Right atrium auricular region (tissue), 2 donors: ENCODE results near the gene NCOR2. TPM values are rescaled to one million over a fixed set of nuclear protein-coding genes. Genes with fewer than 3 reads are reported as not detected.

ENCODE experiments used
- DNase-seq: peaks from one replicate; pipeline ENCODE4 v3.0.0-alpha.2; 2019; ENCODE audit warnings: low spot score
- H3K27ac ChIP-seq, 2 donors: fragments of 200-600 bp; sonication (generic); 1 replicate in 1 of 2; 2 replicates in 1 of 2; pipeline ENCODE4 v1.5.1; 2016 to 2019
- H3K27me3 ChIP-seq, 2 donors: fragments of 200-600 bp; sonication (generic); one replicate each; pipeline versions ENCODE4 v1.5.1 to v1.6.0; 2017 to 2019
- H3K36me3 ChIP-seq: fragments of 200-600 bp; sonication (generic); one replicate; pipeline ENCODE4 v1.5.1; 2016
- H3K4me1 ChIP-seq, 2 donors: fragments of 200-600 bp; sonication (generic); one replicate each; pipeline versions ENCODE4 v1.5.1 to v1.6.0; 2017 to 2019
- H3K4me3 ChIP-seq, 2 donors: fragments of 200-600 bp; sonication (generic); 1 replicate in 1 of 2; 2 replicates in 1 of 2; pipeline ENCODE4 v1.5.1; 2017 to 2019; ENCODE audit warnings: mild to moderate bottlenecking in 1 of 2, moderate library complexity in 1 of 2
- H3K9me3 ChIP-seq, 2 donors: fragments of 200-600 bp; sonication (generic); one replicate each; pipeline ENCODE4 v1.5.1; 2019
- CTCF ChIP-seq, 2 donors: fragments of 200-600 bp; sonication (generic); IDR thresholded peaks; one replicate each; pipeline ENCODE4 v1.5.1; 2019; ENCODE audit warnings: antibody characterized with exemption in 2 of 2
- total RNA-seq, 2 donors: library from RNA; depleted of rRNA; stranded (reverse); fragments of >200 nt; gene quantifications; one replicate each; pipeline ENCODE4 v1.1.0, GENCODE V29; 2016

NCOR2 gene
- total RNA-seq, 2 donors from 2014 or later: 62.9 to 104 TPM

DNA sequence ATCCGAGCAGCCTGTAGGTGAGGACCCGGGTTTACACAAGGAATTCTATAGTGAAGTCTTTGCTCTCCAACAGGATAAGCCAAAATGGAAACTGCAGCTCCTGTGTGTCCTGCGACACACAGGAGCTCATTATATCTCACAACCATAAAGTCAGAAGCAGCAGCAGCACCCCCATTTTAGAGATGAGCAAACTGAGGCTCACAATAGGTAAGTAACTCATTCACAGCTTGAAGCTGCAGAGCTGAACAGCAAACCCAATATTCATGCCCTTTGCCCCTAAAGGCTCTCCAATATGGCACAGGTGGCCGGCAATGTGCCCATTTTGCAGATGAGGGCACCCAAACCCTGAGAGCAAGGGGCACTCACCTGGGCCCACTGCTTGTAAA is 4.6 kb downstream of the NCOR2 start:
- Histone ChIP-seq H3K36me3 (no peaks in the 10 kb centered on the region), H3K27me3 (no peaks in the 10 kb centered on the region), H3K4me3 (no peak overlapping the region), H3K27ac (no peak overlapping the region), H3K9me3 (no peaks in the 10 kb centered on the region), H3K4me1 (peaks cover 0 to 69% of the 10 kb centered on the region in 2 donors)
- DNase-seq: no peak
- no peak for TF ChIP-seq CTCF (IDR thresholded peaks at IDR 0.05)

GRCh38 chr12:124562018-124562795 is 5.2 kb downstream of the NCOR2 start:
- Histone ChIP-seq H3K4me1 (peaks cover 0 to 73% of the 10 kb centered on the region in 2 donors), H3K4me3 (no peak overlapping the region), H3K27me3 (no peaks in the 10 kb centered on the region), H3K9me3 (no peaks in the 10 kb centered on the region), H3K27ac (no peak overlapping the region), H3K36me3 (no peaks in the 10 kb centered on the region)
- no peak for TF ChIP-seq CTCF (IDR thresholded peaks at IDR 0.05)
- DNase-seq: no peak

DNA sequence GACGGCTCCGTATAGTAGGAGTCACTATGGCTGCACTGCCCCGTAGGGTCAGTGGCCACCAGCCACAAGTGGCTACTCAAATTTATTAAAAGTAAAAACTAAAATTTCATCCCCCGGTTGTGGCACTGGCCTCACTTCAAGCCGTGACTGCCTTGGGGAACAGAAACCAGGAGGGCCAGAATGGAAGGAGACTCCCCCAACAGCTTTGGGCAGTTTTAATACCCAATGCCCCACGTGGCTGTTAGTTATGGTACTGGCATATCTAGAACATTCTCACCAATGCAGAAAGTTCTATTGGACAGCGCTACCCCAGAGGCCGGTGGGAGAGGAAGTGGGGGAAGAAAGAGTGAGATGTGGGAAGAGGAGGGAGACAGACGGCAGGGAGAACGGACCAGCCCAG is 6.2 kb downstream of the NCOR2 start:
- Histone ChIP-seq H3K27ac (peak overlapping the region in 1 of 2 donors; percentile 20), H3K27me3 (no peaks in the 10 kb centered on the region), H3K4me3 (no peak overlapping the region), H3K9me3 (no peaks in the 10 kb centered on the region), H3K36me3 (no peaks in the 10 kb centered on the region), H3K4me1 (peaks cover 0 to 83% of the 10 kb centered on the region in 2 donors)
- TF ChIP-seq CTCF (IDR thresholded peaks at IDR 0.05): no peak
- no peak for DNase-seq

- H3K36me3 ChIP-seq: no peaks in the 10 kb centered on the region
- H3K4me1 ChIP-seq: peaks cover 0 to 83% of the 10 kb centered on the region in 2 donors
- H3K27me3 ChIP-seq: no peaks in the 10 kb centered on the region
- H3K27ac ChIP-seq: no peak overlapping the region
- TF ChIP-seq CTCF (IDR thresholded peaks at IDR 0.05): no peak
- no peak for DNase-seq
- no peak overlapping the region for H3K4me3 ChIP-seq
- no peaks in the 10 kb centered on the region for H3K9me3 ChIP-seq
Measured at GRCh38 chr12:124560146-124560890, 7.1 kb downstream of the NCOR2 start.

DNA sequence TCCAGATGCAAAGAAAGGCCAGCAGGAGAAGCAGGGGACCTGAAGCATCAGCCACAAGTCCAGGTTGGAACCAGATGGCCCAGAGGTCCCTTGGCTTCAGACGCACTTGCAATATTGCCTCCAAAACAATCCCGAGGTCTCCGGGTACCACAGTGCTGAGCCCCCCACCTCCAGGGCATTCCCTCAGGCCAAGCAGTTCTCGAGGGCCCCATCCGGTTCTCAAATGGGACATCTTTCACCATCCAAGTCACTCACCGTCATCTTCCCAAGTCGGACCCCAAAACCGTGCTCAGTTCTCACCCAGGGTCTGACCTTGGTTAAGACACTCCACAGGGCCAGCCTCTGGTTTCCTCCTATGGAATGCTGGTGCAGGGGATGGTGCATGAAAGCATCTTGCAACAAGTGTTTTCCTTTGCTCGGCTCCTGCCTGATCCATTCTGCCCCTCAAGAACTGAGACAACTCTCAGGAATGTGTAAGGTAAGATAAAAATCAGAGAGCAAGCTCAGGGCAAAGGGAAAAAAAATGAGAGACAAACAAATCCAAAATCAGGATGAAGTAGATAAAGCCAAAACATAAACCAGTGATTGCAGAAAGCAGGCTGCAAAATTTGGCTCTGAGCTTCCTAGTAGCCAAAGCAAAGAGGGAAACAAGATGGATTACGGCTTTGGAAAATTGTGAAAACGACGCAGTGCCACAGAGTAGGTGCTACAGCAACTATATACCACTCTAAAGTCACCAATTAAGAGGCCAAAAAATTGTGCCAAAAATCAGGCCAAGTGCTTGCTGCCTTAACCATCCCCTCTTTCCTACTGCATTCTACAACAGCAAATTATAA is 8.0 kb downstream of the NCOR2 start:
- TF ChIP-seq CTCF (IDR thresholded peaks at IDR 0.05): no peak
- Histone ChIP-seq H3K27me3 (no peaks in the 10 kb centered on the region), H3K9me3 (no peaks in the 10 kb centered on the region), H3K4me1 (peaks cover 0 to 83% of the 10 kb centered on the region in 2 donors), H3K4me3 (no peak overlapping the region), H3K27ac (no peak overlapping the region), H3K36me3 (no peaks in the 10 kb centered on the region)
- no peak for DNase-seq
